Small intestine (tissue), 7 donors: ENCODE measurements around the gene EEFSEC. TPM values are rescaled to one million over a fixed set of nuclear protein-coding genes. Genes with fewer than 3 reads are reported as not detected.

ENCODE experiments used
- DNase-seq, 2 donors: peaks; one replicate each; pipeline versions ENCODE4 v3.0.0 to v3.0.0-alpha.2; 2013
- FAIRE-seq: peaks from 2 replicates; lab custom pipeline; 2012; peaks lifted over from hg19 to GRCh38; lab: Jason Lieb, UNC
- H3K27ac ChIP-seq, 3 donors: one replicate each; pipeline ENCODE4 v1.5.1; 2013; ENCODE audit warnings: low read length in 2 of 3, mild to moderate bottlenecking in 2 of 3, control low read depth in 1 of 3, inconsistent platforms in 1 of 3, low read depth in 1 of 3, moderate library complexity in 1 of 3
- H3K27me3 ChIP-seq, 3 donors: one replicate each; pipeline ENCODE4 v1.6.1; 2013; ENCODE audit warnings: low read length in 3 of 3, inconsistent platforms in 1 of 3; ENCODE audit not compliant: control insufficient read depth in 3 of 3, insufficient read depth in 3 of 3
- H3K36me3 ChIP-seq, 3 donors: one replicate each; pipeline ENCODE4 v1.6.1; 2013; ENCODE audit warnings: low read length in 3 of 3, inconsistent platforms in 1 of 3, low read depth in 1 of 3, mild to moderate bottlenecking in 1 of 3, moderate library complexity in 1 of 3; ENCODE audit not compliant: control insufficient read depth in 3 of 3, insufficient read depth in 2 of 3
- H3K4me1 ChIP-seq, 3 donors: one replicate each; pipeline ENCODE4 v1.6.1; 2013; ENCODE audit warnings: low read length in 2 of 3, inconsistent platforms in 1 of 3, low read depth in 1 of 3, mild to moderate bottlenecking in 1 of 3, moderate library complexity in 1 of 3; ENCODE audit not compliant: control insufficient read depth in 3 of 3, insufficient read depth in 2 of 3
- H3K4me3 ChIP-seq, 3 donors: one replicate each; pipeline ENCODE4 v1.5.1; 2013; ENCODE audit warnings: low read length in 3 of 3, control low read depth in 1 of 3, inconsistent platforms in 1 of 3, low read depth in 1 of 3, mild to moderate bottlenecking in 1 of 3, moderate library complexity in 1 of 3
- H3K9me3 ChIP-seq, 2 donors: one replicate each; pipeline ENCODE4 v1.6.1; 2013; ENCODE audit warnings: low read depth in 1 of 2, low read length in 1 of 2; ENCODE audit not compliant: control insufficient read depth in 2 of 2, insufficient read depth in 1 of 2
- WGBS, 3 donors: extraction: QIAGEN DNeasy Blood & Tissue Kit; methylation state at CpG; one replicate each; pipeline ENCODE4 v1.1.7; 2013; 5-methylcytosine and 5-hydroxymethylcytosine counted together
- polyA plus RNA-seq, 4 donors: library from polyadenylated mRNA; stranded (reverse) in 3 of 4; unstranded in 1 of 4; fragments of 200-250 nt in 3 of 4; fragments of 120-200 nt in 1 of 4; gene quantifications; one replicate each; pipeline versions ENCODE4 v1.2.1 to v1.2.3, GENCODE V29; 2013
- donor health status: healthy with polysubstance abuse.
- donor health status: control.
- donor health status: control.
- donor health status: Bipolar disorder and iron deficiency.
- donor health status: healthy.

The EEFSEC gene
- polyA plus RNA-seq, 4 donors = 4.9 to 29.0 (median 10.2) TPM

DNA sequence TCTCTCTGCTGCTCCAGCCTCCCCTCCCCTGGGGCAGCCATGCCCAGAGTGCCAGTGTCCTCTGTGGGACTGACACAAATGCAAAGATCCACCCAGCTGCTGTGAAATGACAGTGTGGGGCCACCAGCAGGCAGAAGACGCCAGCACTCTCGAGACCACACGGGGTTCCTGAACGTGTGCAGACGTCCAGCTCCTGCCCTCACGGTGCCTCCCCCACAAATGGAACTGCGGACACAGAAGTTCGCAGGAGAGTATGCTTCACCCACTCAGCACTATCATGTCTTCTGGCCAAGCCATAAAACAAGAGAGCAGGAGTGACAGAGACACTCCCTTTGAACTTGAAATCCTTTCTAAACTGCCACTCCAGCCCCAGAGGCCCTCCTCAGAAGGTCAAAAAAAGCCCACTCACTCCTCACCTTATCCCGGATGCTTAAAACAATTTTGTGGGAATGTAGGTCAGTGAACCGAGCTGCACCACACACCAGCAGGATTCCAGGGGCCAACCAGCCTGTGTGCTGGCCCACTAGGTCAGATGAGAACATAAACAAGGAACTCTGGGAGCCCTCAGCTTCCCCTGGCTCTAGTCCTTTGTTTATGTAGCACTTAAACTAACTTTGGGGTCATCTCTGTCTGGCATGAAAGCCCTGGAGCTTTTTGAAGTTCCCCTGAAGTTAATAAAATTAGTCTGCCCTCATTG is 200.9 kb downstream of the EEFSEC start:
- H3K36me3 ChIP-seq = peaks cover 0 to 56% (median 3%) of the 10 kb centered on the region in 3 donors
- H3K4me3 ChIP-seq = no peak overlapping the region
- H3K27ac ChIP-seq = no peak overlapping the region
- DNase-seq (no peak), FAIRE-seq (no peak)
- 71 to 95% (median 89%) methylated on average over 10 of the region's 10 CpGs for WGBS, 3 donors
- no peaks in the 10 kb centered on the region for H3K9me3 ChIP-seq
- H3K4me1 ChIP-seq = peaks cover 0 to 7% (median 0%) of the 10 kb centered on the region in 3 donors
- H3K27me3 ChIP-seq = no peaks in the 10 kb centered on the region

DNA sequence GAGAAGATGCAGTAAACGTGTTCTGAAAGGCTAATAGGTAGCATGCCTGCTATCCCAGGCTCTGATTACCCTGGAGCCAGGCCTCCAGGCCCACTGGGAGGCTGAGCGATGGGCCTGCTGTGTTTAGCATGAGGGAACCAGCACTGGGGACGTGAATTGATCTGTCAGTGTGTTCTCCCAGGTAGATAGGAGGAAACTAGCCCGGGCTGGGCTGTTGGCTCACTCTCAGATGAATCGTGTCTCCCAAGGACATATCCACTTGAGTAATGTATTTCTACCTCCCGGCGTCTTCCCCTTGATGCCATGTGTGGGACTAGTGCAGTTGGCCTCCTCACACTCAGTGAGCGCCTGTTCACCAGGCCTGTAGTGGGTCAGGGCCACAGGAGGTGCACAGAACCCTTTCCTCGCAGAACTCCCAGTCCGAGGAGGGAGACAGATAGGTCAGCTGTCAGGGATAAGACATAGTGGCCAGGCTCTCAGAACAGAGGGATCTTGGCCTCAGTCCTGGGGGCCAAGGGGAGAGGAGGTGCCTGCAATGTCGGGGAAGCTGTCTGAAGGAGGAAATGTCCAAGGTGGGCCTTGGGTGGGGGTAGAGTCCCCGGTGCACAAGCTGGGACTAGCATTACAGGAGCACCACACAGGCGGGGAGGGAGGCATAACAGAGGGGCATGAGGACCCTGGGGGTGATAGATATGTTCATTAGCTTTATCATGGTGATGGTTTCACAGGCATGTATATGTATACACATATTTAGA is 201.7 kb downstream of the EEFSEC start:
- H3K27ac ChIP-seq = no peak overlapping the region
- FAIRE-seq (no peak), DNase-seq (no peak)
- no peaks in the 10 kb centered on the region for H3K9me3 ChIP-seq
- WGBS, 3 donors = 78 to 90% (median 80%) methylated on average over 13 of the region's 13 CpGs
- peaks cover 0 to 14% (median 0%) of the 10 kb centered on the region in 3 donors for H3K4me1 ChIP-seq
- H3K4me3 ChIP-seq = no peak overlapping the region
- no peaks in the 10 kb centered on the region for H3K27me3 ChIP-seq
- peaks cover 0 to 52% (median 3%) of the 10 kb centered on the region in 3 donors for H3K36me3 ChIP-seq

DNA sequence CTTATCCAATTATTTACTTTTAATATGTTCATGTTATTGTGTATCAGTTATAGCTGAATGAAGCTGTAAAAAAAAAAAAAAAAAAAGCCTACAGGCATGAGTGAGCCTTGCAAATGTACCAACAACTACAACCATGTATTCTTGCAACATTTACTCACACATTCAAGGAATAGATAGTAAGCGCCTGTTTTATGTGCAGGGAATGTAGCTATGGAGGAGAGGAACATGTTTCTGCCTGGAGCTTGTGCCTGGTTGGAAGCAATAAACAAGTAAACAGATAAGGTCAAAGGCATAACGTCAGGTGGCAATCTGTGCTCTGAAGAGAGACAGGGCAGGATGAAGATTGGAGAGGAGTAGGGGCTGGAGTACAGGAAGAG is 202.2 kb downstream of the EEFSEC start:
- 68 to 77% (median 69%) methylated on average over 2 of the region's 2 CpGs for WGBS, 3 donors
- Histone ChIP-seq H3K9me3 (no peaks in the 10 kb centered on the region), H3K27me3 (no peaks in the 10 kb centered on the region), H3K36me3 (peaks cover 0 to 49% (median 3%) of the 10 kb centered on the region in 3 donors), H3K4me3 (no peak overlapping the region), H3K27ac (no peak overlapping the region), H3K4me1 (peaks cover 0 to 19% (median 0%) of the 10 kb centered on the region in 3 donors)
- DNase-seq = no peak
- no peak for FAIRE-seq

DNA sequence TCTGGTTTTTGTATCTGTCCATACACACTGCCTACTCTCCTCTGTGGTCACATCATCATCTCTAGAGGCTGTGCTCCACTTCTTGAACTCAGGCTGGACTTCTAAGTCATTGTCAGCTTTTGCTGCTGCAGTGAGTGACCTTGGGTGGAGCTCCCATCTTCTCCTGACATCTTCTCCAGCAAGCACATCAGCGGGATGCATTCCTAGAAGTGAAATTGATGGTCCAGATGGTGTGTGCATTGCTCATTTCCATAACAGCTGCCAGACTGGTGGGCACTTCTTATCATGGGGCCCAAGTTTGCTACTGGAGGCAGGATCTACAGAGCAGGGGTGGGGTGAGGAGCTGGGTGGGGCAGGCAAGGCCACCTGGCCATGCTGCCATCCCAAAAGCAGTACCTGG is 203.5 kb downstream of the EEFSEC start:
- Histone ChIP-seq H3K36me3 (peaks cover 0 to 48% (median 3%) of the 10 kb centered on the region in 3 donors), H3K4me1 (peaks cover 0 to 26% (median 0%) of the 10 kb centered on the region in 3 donors), H3K27me3 (no peaks in the 10 kb centered on the region), H3K9me3 (no peaks in the 10 kb centered on the region), H3K4me3 (no peak overlapping the region), H3K27ac (no peak overlapping the region)
- DNase-seq = peak in 1 of 2 donors; percentile 8
- 59 to 88% (median 79%) methylated on average over 1 of the region's 1 CpG for WGBS, 3 donors
- no peak for FAIRE-seq

DNA sequence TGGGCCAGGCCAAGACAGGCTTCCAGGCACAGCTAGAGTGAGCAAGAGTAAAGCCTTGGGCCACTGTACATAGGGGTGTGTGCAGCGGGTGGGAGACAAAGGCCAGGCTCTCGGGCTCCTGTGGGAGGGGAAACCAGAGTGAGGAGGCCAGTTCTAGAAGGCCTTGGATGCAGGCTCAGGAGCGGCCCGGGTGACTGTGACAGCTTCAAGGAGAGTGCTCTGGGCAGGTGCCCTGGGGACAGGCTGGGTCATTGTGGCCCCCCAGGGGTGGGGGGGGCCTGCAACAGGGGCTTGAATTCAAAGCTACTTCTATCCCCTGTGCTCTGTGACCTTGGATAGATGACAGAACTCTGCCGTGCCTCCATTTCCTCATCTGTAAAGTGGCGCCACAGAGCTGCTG is 204.3 kb downstream of the EEFSEC start:
- DNase-seq (no peak), FAIRE-seq (no peak)
- Histone ChIP-seq H3K27me3 (no peaks in the 10 kb centered on the region), H3K36me3 (peaks cover 0 to 49% (median 3%) of the 10 kb centered on the region in 3 donors), H3K27ac (no peak overlapping the region), H3K4me3 (no peak overlapping the region), H3K4me1 (peaks cover 0 to 26% (median 0%) of the 10 kb centered on the region in 3 donors), H3K9me3 (no peaks in the 10 kb centered on the region)
- 92 to 97% (median 95%) methylated on average over 6 of the region's 6 CpGs for WGBS, 3 donors

DNA sequence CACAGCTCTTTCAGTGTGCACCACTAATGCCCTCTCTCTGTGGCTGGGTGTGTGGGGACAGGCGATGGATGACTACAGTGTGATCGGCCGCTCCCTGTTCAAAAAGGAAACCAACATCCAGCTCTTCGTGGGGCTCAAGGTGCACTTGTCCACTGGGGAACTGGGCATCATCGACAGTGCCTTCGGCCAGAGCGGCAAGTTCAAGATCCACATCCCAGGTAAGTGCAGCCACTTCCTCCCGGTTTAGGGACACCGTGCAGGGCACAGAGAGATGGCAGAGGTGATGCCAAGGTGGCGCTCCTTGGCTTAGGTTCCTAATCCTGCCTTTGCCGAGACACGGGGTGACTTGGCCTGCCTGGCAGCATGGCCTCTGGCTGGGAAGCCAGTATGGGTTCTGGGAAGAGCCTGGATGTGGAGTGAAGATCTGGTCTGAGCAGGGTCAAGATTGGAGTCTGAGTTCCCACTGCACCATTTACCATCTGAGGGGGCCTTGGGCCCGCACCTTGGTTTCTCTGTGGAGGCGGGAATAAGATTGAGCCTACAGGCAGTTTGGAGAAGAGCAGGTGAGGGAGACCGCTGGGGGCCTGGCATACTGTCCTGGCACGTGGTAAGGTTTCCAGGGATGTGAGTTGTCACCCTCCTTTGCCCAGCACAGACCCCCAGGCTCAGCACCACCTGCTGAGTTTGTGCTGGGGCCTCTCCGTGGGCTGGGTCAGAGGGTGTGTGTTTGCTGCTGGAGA is 205.0 kb downstream of the EEFSEC start:
- FAIRE-seq = no peak
- Histone ChIP-seq H3K4me1 (peaks cover 0 to 26% (median 0%) of the 10 kb centered on the region in 3 donors), H3K9me3 (no peaks in the 10 kb centered on the region), H3K27ac (no peak overlapping the region), H3K36me3 (peaks cover 0 to 53% (median 3%) of the 10 kb centered on the region in 3 donors), H3K4me3 (no peak overlapping the region), H3K27me3 (no peaks in the 10 kb centered on the region)
- no peak for DNase-seq
- 92 to 96% (median 96%) methylated on average over 17 of the region's 17 CpGs for WGBS, 3 donors

DNA sequence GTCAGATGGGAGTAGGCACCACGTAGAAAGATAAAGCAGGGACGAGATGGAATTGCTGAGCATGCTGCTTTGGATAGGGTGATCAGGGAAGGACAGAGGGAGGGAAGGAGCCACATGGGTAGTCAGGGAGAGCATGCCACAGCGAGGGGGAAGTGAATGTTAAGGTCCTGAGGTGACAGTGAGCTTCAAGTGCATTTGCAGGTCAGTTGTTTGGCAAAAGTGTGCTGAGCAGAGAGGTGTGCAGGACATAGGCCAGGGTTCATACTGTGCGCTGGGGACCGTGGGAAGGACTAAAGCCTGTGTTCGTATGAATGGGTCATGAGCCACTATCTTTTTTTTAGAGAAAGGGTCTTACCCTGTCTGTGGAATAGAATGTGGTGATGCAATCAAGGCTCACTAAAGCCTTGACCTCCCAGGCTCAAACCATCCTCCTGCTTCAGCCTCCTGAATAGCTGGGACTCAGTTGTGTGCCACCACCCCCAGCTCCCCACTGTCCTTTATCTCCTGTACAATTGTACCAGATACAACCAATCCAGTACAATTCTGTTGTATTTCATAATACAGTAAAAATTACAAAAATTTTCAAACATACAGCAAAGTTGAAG is 205.9 kb downstream of the EEFSEC start:
- 91 to 93% (median 92%) methylated on average over 6 of the region's 6 CpGs for WGBS, 3 donors
- H3K4me1 ChIP-seq = peaks cover 0 to 19% (median 0%) of the 10 kb centered on the region in 3 donors
- FAIRE-seq = no peak

More for the DNA sequence above, 205.9 kb downstream of the EEFSEC start:
- Histone ChIP-seq H3K36me3 (peaks cover 0 to 53% (median 3%) of the 10 kb centered on the region in 3 donors), H3K9me3 (no peaks in the 10 kb centered on the region), H3K27ac (peak overlapping the region in 1 of 3 donors; percentile 16), H3K4me3 (no peak overlapping the region), H3K27me3 (no peaks in the 10 kb centered on the region)
- no peak for DNase-seq
